GM23338 (cell line): ENCODE results near the gene ABHD6. TPM values are rescaled to one million over a fixed set of nuclear protein-coding genes. Genes with fewer than 3 reads are reported as not detected.

Experiments used
- ATAC-seq: fragments of 200-7000 bp; cut with Tn5 transposase; 3 replicates; pipeline ENCODE4 v1.9.1; 2020
- DNase-seq: peaks from one replicate; pipeline ENCODE4 v3.0.0-alpha.2; 2015; ENCODE audit warnings: low spot score
- H2AFZ ChIP-seq: fragments of 200-600 bp; sonication (generic); 2 replicates; pipeline ENCODE4 v1.8.0; 2016; ENCODE audit warnings: antibody characterized with exemption, mild to moderate bottlenecking, moderate library complexity
- H3F3A ChIP-seq: fragments of 200-600 bp; sonication (generic); replicated peaks from 2 replicates; pipeline ENCODE4 v1.8.0; 2017; ENCODE audit warnings: antibody characterized with exemption, mixed run types, low read depth
- H3K27ac ChIP-seq: fragments of 200-600 bp; sonication (generic); 2 replicates; pipeline ENCODE4 v1.6.1; 2016; ENCODE audit warnings: low read depth
- H3K27me3 ChIP-seq: fragments of 200-600 bp; sonication (generic); 2 replicates; pipeline ENCODE4 v1.8.0; 2016; ENCODE audit warnings: mild to moderate bottlenecking, mixed run types, moderate library complexity; ENCODE audit not compliant: insufficient read depth
- H3K36me3 ChIP-seq: fragments of 200-600 bp; sonication (generic); 2 replicates; pipeline ENCODE4 v1.8.0; 2016; ENCODE audit warnings: mild to moderate bottlenecking; ENCODE audit not compliant: insufficient read depth
- H3K4me1 ChIP-seq: fragments of 200-600 bp; sonication (generic); 2 replicates; pipeline ENCODE4 v1.8.0; 2016; ENCODE audit warnings: mild to moderate bottlenecking, moderate library complexity; ENCODE audit not compliant: insufficient read depth
- H3K4me2 ChIP-seq: fragments of 200-600 bp; sonication (generic); 2 replicates; pipeline ENCODE4 v1.7.1; 2017; ENCODE audit warnings: mixed run types
- H3K4me3 ChIP-seq: fragments of 200-600 bp; sonication (generic); 2 replicates; pipeline ENCODE4 v1.6.1; 2016; ENCODE audit warnings: mixed run types
- H3K79me2 ChIP-seq: fragments of 200-600 bp; sonication (generic); replicated peaks from 2 replicates; pipeline ENCODE4 v1.8.0; 2017; ENCODE audit warnings: mild to moderate bottlenecking; ENCODE audit not compliant: insufficient read depth
- H3K9me2 ChIP-seq: fragments of 200-600 bp; sonication (generic); 2 replicates; pipeline ENCODE4 v1.8.0; 2017; ENCODE audit not compliant: insufficient read depth
- H4K20me1 ChIP-seq: fragments of 200-600 bp; sonication (generic); replicated peaks from 2 replicates; pipeline ENCODE4 v1.8.0; 2017; ENCODE audit warnings: mild to moderate bottlenecking; ENCODE audit not compliant: insufficient read depth
- H3K27ac Mint-ChIP-seq: 2 replicates; pipeline ENCODE4 v1.8.0; 2020; ENCODE audit warnings: inconsistent platforms, mild to moderate bottlenecking, moderate library complexity, mixed read lengths
- H3K27me3 Mint-ChIP-seq: 3 replicates; pipeline ENCODE4 v1.8.0; 2022; ENCODE audit warnings: low read depth, mild to moderate bottlenecking, moderate library complexity, mixed read lengths, inconsistent platforms; ENCODE audit not compliant: insufficient read depth, poor library complexity
- H3K36me3 Mint-ChIP-seq: 3 replicates; pipeline ENCODE4 v1.8.0; 2021; ENCODE audit warnings: low read depth, mild to moderate bottlenecking, inconsistent platforms, moderate library complexity, mixed read lengths
- H3K4me1 Mint-ChIP-seq: 3 replicates; pipeline ENCODE4 v1.8.0; 2020; ENCODE audit warnings: mild to moderate bottlenecking, inconsistent platforms, mixed read lengths
- H3K4me3 Mint-ChIP-seq: 3 replicates; pipeline ENCODE4 v1.8.0; 2021; ENCODE audit warnings: moderate library complexity, mild to moderate bottlenecking, inconsistent platforms, mixed read lengths
- H3K9me3 Mint-ChIP-seq: 3 replicates; pipeline ENCODE4 v1.8.0; 2020; ENCODE audit warnings: moderate library complexity, mild to moderate bottlenecking, inconsistent platforms, mixed read lengths
- CREB1 ChIP-seq: fragments of 250-450 bp; sonication (Bioruptor Pico); IDR thresholded peaks from 2 replicates; pipeline ENCODE4 v1.5.0; 2020; ENCODE audit warnings: low read depth, mild to moderate bottlenecking, moderate library complexity
- EZH2 ChIP-seq: fragments of 200-600 bp; sonication (generic); IDR thresholded peaks from one replicate; pipeline ENCODE4 v1.8.0; 2017; ENCODE audit warnings: antibody characterized with exemption, mild to moderate bottlenecking, low read depth; ENCODE audit not compliant: unreplicated experiment
- EZH2phosphoT487 ChIP-seq: fragments of 200-600 bp; sonication (generic); IDR thresholded peaks from one replicate; pipeline ENCODE4 v1.8.1; 2018; ENCODE audit warnings: antibody characterized with exemption; ENCODE audit not compliant: unreplicated experiment
- JUNB ChIP-seq: IDR thresholded peaks from one replicate; pipeline ENCODE4 v1.6.1; 2016; ENCODE audit warnings: antibody characterized with exemption; ENCODE audit not compliant: unreplicated experiment
- POLR2AphosphoS5 ChIP-seq: IDR thresholded peaks from 2 replicates; pipeline ENCODE4 v1.6.1; 2016; ENCODE audit warnings: antibody characterized with exemption, low read depth
- STAT1 ChIP-seq: IDR thresholded peaks from one replicate; pipeline ENCODE4 v1.6.1; 2016; ENCODE audit warnings: antibody characterized with exemption; ENCODE audit not compliant: unreplicated experiment
- ZNF331 ChIP-seq: fragments of 250-450 bp; sonication (Bioruptor Pico); IDR thresholded peaks from 2 replicates; pipeline ENCODE4 v1.5.0; 2020; ENCODE audit warnings: low read depth, mild to moderate bottlenecking, moderate library complexity
- polyA plus RNA-seq: library from polyadenylated mRNA; unstranded; fragments of >200 nt; fragmentation: Nextera tagmentation; extraction: Ambion mirVana; gene quantifications from 2 replicates; pipeline ENCODE4 v1.2.1, GENCODE V29; 2016
- total RNA-seq: library from RNA; depleted of rRNA; stranded (reverse); fragments of >200 nt; shearing (Covaris generic); gene quantifications from 2 replicates; pipeline ENCODE4 v1.2.3, GENCODE V29; 2014
- TF ChIP-seq, protein P1 (sequence below): IDR thresholded peaks from 2 replicates; pipeline ENCODE4 v1.6.1; 2016; ENCODE audit warnings: antibody characterized with exemption
- TF ChIP-seq, protein P2 (sequence below), 2 experiments: fragments of 200-600 bp in 1 of 2; sonication (generic) in 1 of 2; conservative IDR thresholded peaks; 2 replicates each; pipeline versions ENCODE4 v1.5.1 to v1.6.1; 2016 to 2017; ENCODE audit warnings: antibody characterized with exemption in 2 of 2, low read depth in 2 of 2, mild to moderate bottlenecking in 2 of 2, moderate library complexity in 1 of 2
- TF ChIP-seq, protein P3 (sequence below): IDR thresholded peaks from one replicate; pipeline ENCODE4 v1.6.1; 2018; ENCODE audit warnings: antibody characterized with exemption; ENCODE audit not compliant: unreplicated experiment
- TF ChIP-seq, protein P4 (sequence below): fragments of 250-450 bp; sonication (Bioruptor Pico); IDR thresholded peaks from 2 replicates; pipeline ENCODE4 v1.5.0; 2020; ENCODE audit warnings: mild to moderate bottlenecking, moderate library complexity

Gene ABHD6
- total and polyA plus RNA-seq, 2 experiments from 2014 or later, result 3.7 to 5.5 TPM

DNA sequence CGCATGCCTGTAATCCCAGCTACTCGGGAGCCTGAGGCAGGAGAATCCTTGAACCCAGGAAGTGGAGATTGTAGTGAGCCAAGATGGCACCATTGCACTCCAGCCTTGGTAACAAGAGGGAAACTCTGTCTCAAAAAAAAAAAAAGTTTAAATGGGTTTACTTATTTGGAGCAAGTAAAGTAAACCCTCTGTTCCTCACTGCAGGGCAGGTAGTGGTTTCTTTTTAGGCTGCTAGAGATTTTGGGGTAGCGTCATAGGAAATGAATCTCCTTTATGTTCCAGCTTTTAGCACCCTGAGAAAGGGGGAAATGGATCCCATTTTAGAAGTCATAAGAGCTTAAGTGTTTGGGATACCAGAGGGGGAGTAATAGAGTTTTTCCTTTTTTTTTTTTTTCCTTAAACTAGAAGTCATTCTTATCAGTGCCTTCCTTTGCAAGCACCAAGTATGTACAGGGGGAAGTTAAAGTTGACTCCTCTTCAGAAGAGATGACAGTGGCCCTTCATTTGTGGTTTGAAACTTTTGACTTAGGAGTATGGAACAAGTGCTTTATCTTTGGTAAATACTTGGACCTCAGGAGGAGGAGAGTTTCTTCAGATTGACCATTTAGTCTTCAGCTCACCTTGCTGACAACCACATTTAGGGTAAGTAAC is 103.1 kb downstream of the ABHD6 start (continued):
- TF ChIP-seq, protein P1, sequence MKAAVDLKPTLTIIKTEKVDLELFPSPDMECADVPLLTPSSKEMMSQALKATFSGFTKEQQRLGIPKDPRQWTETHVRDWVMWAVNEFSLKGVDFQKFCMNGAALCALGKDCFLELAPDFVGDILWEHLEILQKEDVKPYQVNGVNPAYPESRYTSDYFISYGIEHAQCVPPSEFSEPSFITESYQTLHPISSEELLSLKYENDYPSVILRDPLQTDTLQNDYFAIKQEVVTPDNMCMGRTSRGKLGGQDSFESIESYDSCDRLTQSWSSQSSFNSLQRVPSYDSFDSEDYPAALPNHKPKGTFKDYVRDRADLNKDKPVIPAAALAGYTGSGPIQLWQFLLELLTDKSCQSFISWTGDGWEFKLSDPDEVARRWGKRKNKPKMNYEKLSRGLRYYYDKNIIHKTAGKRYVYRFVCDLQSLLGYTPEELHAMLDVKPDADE, result no peak
- TF ChIP-seq EZH2 (no peak), EZH2phosphoT487 (no peak)

DNA sequence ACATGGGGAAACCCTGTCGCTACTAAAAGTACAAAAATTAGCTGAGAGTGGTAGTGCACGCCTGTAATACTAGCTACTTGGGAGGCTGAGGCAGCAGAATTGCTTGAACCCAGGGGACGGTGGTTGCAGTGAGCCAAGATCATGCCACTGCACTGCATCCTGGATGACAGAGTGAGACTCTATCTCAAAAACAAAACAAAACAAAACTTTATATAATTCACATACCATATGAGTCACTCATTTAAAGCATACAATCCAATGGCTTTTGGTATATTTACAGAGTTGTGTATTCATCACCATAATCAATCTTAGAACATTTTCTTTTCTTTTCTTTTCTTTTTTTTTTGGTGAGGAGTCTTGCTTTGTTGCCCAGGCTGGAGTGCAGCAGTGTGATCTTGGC is 103.8 kb downstream of the ABHD6 start:
- H3K4me1 ChIP-seq, result no peaks in the 10 kb centered on the region
- Mint-ChIP-seq H3K36me3 (no peaks in the 10 kb centered on the region), H3K27ac (no peak overlapping the region), H3K4me3 (no peak overlapping the region), H3K9me3 (no peaks in the 10 kb centered on the region), H3K27me3 (no peaks in the 10 kb centered on the region), H3K4me1 (no peaks in the 10 kb centered on the region)
- H3K36me3 ChIP-seq, result no peaks in the 10 kb centered on the region
- no peak for ATAC-seq
- TF ChIP-seq ZNF331 (CRISPR knock-in tag) (no peak), EZH2 (no peak), STAT1 (no peak), POLR2AphosphoS5 (no peak), JUNB (no peak), CREB1 (CRISPR knock-in tag) (no peak), EZH2phosphoT487 (no peak)
- TF ChIP-seq, protein P2, sequence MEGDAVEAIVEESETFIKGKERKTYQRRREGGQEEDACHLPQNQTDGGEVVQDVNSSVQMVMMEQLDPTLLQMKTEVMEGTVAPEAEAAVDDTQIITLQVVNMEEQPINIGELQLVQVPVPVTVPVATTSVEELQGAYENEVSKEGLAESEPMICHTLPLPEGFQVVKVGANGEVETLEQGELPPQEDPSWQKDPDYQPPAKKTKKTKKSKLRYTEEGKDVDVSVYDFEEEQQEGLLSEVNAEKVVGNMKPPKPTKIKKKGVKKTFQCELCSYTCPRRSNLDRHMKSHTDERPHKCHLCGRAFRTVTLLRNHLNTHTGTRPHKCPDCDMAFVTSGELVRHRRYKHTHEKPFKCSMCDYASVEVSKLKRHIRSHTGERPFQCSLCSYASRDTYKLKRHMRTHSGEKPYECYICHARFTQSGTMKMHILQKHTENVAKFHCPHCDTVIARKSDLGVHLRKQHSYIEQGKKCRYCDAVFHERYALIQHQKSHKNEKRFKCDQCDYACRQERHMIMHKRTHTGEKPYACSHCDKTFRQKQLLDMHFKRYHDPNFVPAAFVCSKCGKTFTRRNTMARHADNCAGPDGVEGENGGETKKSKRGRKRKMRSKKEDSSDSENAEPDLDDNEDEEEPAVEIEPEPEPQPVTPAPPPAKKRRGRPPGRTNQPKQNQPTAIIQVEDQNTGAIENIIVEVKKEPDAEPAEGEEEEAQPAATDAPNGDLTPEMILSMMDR (conservative IDR thresholded peaks at IDR 0.05; ENCODE audit: low read depth in 2 of 2), result no peak
- TF ChIP-seq, protein P1, result no peak
- TF ChIP-seq, protein P3, sequence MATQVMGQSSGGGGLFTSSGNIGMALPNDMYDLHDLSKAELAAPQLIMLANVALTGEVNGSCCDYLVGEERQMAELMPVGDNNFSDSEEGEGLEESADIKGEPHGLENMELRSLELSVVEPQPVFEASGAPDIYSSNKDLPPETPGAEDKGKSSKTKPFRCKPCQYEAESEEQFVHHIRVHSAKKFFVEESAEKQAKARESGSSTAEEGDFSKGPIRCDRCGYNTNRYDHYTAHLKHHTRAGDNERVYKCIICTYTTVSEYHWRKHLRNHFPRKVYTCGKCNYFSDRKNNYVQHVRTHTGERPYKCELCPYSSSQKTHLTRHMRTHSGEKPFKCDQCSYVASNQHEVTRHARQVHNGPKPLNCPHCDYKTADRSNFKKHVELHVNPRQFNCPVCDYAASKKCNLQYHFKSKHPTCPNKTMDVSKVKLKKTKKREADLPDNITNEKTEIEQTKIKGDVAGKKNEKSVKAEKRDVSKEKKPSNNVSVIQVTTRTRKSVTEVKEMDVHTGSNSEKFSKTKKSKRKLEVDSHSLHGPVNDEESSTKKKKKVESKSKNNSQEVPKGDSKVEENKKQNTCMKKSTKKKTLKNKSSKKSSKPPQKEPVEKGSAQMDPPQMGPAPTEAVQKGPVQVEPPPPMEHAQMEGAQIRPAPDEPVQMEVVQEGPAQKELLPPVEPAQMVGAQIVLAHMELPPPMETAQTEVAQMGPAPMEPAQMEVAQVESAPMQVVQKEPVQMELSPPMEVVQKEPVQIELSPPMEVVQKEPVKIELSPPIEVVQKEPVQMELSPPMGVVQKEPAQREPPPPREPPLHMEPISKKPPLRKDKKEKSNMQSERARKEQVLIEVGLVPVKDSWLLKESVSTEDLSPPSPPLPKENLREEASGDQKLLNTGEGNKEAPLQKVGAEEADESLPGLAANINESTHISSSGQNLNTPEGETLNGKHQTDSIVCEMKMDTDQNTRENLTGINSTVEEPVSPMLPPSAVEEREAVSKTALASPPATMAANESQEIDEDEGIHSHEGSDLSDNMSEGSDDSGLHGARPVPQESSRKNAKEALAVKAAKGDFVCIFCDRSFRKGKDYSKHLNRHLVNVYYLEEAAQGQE, result no peak
- TF ChIP-seq, protein P4, sequence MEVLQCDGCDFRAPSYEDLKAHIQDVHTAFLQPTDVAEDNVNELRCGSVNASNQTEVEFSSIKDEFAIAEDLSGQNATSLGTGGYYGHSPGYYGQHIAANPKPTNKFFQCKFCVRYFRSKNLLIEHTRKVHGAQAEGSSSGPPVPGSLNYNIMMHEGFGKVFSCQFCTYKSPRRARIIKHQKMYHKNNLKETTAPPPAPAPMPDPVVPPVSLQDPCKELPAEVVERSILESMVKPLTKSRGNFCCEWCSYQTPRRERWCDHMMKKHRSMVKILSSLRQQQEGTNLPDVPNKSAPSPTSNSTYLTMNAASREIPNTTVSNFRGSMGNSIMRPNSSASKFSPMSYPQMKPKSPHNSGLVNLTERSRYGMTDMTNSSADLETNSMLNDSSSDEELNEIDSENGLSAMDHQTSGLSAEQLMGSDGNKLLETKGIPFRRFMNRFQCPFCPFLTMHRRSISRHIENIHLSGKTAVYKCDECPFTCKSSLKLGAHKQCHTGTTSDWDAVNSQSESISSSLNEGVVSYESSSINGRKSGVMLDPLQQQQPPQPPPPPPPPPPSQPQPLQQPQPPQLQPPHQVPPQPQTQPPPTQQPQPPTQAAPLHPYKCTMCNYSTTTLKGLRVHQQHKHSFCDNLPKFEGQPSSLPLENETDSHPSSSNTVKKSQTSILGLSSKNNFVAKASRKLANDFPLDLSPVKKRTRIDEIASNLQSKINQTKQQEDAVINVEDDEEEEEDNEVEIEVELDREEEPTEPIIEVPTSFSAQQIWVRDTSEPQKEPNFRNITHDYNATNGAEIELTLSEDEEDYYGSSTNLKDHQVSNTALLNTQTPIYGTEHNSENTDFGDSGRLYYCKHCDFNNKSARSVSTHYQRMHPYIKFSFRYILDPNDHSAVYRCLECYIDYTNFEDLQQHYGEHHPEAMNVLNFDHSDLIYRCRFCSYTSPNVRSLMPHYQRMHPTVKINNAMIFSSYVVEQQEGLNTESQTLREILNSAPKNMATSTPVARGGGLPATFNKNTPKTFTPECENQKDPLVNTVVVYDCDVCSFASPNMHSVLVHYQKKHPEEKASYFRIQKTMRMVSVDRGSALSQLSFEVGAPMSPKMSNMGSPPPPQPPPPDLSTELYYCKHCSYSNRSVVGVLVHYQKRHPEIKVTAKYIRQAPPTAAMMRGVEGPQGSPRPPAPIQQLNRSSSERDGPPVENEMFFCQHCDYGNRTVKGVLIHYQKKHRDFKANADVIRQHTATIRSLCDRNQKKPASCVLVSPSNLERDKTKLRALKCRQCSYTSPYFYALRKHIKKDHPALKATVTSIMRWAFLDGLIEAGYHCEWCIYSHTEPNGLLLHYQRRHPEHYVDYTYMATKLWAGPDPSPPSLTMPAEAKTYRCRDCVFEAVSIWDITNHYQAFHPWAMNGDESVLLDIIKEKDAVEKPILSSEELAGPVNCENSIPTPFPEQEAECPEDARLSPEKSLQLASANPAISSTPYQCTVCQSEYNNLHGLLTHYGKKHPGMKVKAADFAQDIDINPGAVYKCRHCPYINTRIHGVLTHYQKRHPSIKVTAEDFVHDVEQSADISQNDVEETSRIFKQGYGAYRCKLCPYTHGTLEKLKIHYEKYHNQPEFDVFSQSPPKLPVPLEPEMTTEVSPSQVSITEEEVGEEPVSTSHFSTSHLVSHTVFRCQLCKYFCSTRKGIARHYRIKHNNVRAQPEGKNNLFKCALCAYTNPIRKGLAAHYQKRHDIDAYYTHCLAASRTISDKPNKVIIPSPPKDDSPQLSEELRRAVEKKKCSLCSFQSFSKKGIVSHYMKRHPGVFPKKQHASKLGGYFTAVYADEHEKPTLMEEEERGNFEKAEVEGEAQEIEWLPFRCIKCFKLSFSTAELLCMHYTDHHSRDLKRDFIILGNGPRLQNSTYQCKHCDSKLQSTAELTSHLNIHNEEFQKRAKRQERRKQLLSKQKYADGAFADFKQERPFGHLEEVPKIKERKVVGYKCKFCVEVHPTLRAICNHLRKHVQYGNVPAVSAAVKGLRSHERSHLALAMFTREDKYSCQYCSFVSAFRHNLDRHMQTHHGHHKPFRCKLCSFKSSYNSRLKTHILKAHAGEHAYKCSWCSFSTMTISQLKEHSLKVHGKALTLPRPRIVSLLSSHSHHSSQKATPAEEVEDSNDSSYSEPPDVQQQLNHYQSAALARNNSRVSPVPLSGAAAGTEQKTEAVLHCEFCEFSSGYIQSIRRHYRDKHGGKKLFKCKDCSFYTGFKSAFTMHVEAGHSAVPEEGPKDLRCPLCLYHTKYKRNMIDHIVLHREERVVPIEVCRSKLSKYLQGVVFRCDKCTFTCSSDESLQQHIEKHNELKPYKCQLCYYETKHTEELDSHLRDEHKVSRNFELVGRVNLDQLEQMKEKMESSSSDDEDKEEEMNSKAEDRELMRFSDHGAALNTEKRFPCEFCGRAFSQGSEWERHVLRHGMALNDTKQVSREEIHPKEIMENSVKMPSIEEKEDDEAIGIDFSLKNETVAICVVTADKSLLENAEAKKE (CRISPR knock-in tag), result no peak
- H3K79me2 ChIP-seq, result no peaks in the 10 kb centered on the region
- H3K4me3 ChIP-seq, result no peak overlapping the region
- no peak overlapping the region for H3K4me2 ChIP-seq
- no peaks in the 10 kb centered on the region for H4K20me1 ChIP-seq
- no peak for DNase-seq
- no peak overlapping the region for H3K27ac ChIP-seq
- no peaks in the 10 kb centered on the region for H3K9me2 ChIP-seq
- no peak overlapping the region for H2AFZ ChIP-seq
- no peaks in the 10 kb centered on the region for H3K27me3 ChIP-seq
- no peaks in the 10 kb centered on the region for H3F3A ChIP-seq
